SH-SY5Y (cell line): Measurements from ENCODE around the gene TBCCD1.

Source experiments
- GATA2 ChIP-seq: IDR thresholded peaks from 2 replicates; pipeline ENCODE4 v1.6.1; 2011; ENCODE audit warnings: mild to moderate bottlenecking, low read depth, low read length
- GATA3 ChIP-seq: IDR thresholded peaks from 2 replicates; pipeline ENCODE4 v1.6.1; 2011; ENCODE audit warnings: low read depth, mild to moderate bottlenecking, low read length, moderate library complexity

GRCh38 chr3:186605561-186606545 is 38.7 kb upstream of the TBCCD1 start:
- TF ChIP-seq GATA2 (no peak), GATA3 (no peak)
